ENCODE measurements around the gene PLPPR1.
"Not testable (repeated sequence)": the region's sequence is repeated elsewhere in the genome, so short reads cannot be mapped to it uniquely, and the experiment has no call there.

PLPPR1 gene

DNA sequence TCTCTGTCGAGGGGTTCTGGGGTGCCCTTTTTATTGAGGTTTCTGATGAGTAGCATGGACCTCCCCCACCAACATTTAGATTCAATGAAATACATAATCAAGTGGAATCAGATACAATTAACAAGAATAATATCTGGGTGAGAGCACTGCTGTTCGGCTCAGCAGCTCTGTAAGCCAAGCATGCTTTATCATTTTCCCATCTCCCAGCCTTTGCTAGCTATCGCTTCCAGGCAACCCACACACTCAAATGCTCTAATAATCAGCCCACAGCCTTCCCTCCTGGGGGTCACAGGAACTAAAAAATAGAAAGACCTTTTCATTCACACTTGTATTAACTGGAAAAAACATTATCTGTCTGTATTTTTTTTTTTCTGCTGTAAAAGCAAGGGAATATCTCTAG lies 8.9 kb downstream of the PLPPR1 start:
- Histone ChIP-seq H3K36me3 (ENCODE audit: insufficient read depth, low read length) (no peaks in the 10 kb centered on the region), H2AFZ (ENCODE audit: low read length) (no peak overlapping the region), H3K9me2 (ENCODE audit: low read depth, low read length) (no peaks in the 10 kb centered on the region), H3K9ac (ENCODE audit: low read length) (no peak overlapping the region), H3K27ac (ENCODE audit: low read depth, low read length, poor library complexity, severe bottlenecking) (no peak overlapping the region), H3K4me3 (ENCODE audit: low read depth, low read length, poor library complexity, severe bottlenecking) (no peak overlapping the region), H3K79me2 (ENCODE audit: insufficient read depth, low read length) (no peaks in the 10 kb centered on the region), H3F3A (ENCODE audit: insufficient read depth, low read length) (no peaks in the 10 kb centered on the region), H3K4me2 (ENCODE audit: low read length) (no peak overlapping the region), H4K20me1 (ENCODE audit: insufficient read depth, low read length) (no peaks in the 10 kb centered on the region), H3K9me3 (ENCODE audit: low read length) (no peaks in the 10 kb centered on the region), H3K4me1 (ENCODE audit: insufficient read depth, low read length, severe bottlenecking) (no peaks in the 10 kb centered on the region), H3K27me3 (ENCODE audit: insufficient read depth, low read length) (no peaks in the 10 kb centered on the region)
- TF ChIP-seq EZH2 (IDR thresholded peaks at IDR 0.05; ENCODE audit: borderline replicate concordance, low read length): no peak
- TF ChIP-seq, protein P1, sequence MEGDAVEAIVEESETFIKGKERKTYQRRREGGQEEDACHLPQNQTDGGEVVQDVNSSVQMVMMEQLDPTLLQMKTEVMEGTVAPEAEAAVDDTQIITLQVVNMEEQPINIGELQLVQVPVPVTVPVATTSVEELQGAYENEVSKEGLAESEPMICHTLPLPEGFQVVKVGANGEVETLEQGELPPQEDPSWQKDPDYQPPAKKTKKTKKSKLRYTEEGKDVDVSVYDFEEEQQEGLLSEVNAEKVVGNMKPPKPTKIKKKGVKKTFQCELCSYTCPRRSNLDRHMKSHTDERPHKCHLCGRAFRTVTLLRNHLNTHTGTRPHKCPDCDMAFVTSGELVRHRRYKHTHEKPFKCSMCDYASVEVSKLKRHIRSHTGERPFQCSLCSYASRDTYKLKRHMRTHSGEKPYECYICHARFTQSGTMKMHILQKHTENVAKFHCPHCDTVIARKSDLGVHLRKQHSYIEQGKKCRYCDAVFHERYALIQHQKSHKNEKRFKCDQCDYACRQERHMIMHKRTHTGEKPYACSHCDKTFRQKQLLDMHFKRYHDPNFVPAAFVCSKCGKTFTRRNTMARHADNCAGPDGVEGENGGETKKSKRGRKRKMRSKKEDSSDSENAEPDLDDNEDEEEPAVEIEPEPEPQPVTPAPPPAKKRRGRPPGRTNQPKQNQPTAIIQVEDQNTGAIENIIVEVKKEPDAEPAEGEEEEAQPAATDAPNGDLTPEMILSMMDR (IDR thresholded peaks at IDR 0.05; ENCODE audit: low read length): no peak

DNA sequence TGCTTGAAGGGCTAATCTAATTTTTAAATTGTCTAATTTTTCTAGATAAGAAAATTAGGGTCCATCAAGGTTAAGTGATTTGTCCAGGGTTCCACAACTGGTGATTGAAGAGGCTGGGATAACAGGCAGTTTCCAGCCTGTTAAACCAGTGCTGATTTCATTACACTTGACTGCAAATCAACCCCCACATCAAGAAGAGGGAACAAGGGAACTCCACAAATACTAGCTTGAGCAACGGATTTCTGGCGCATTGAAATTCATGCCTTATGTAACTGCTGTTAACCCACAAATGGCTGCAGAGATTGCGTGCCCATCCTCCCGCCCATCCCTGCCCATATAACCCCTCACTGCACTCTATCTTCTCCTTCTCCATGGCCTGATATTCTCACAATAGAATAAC lies 10.0 kb downstream of the PLPPR1 start:
- Histone ChIP-seq H3K4me1 (ENCODE audit: insufficient read depth, low read length, severe bottlenecking) (no peaks in the 10 kb centered on the region), H3K27me3 (ENCODE audit: insufficient read depth, low read length) (no peaks in the 10 kb centered on the region), H3K27ac (ENCODE audit: low read depth, low read length, poor library complexity, severe bottlenecking) (no peak overlapping the region), H3K36me3 (ENCODE audit: insufficient read depth, low read length) (no peaks in the 10 kb centered on the region), H2AFZ (ENCODE audit: low read length) (no peak overlapping the region), H3K4me3 (ENCODE audit: low read depth, low read length, poor library complexity, severe bottlenecking) (no peak overlapping the region), H3K79me2 (ENCODE audit: insufficient read depth, low read length) (no peaks in the 10 kb centered on the region), H3K9ac (ENCODE audit: low read length) (no peak overlapping the region), H3K9me2 (ENCODE audit: low read depth, low read length) (no peaks in the 10 kb centered on the region), H3F3A (ENCODE audit: insufficient read depth, low read length) (no peaks in the 10 kb centered on the region), H3K4me2 (ENCODE audit: low read length) (no peak overlapping the region), H3K9me3 (ENCODE audit: low read length) (no peaks in the 10 kb centered on the region), H4K20me1 (ENCODE audit: insufficient read depth, low read length) (no peaks in the 10 kb centered on the region)
- TF ChIP-seq, protein P1 (IDR thresholded peaks at IDR 0.05; ENCODE audit: low read length): no peak
- TF ChIP-seq EZH2 (IDR thresholded peaks at IDR 0.05; ENCODE audit: borderline replicate concordance, low read length): no peak

DNA sequence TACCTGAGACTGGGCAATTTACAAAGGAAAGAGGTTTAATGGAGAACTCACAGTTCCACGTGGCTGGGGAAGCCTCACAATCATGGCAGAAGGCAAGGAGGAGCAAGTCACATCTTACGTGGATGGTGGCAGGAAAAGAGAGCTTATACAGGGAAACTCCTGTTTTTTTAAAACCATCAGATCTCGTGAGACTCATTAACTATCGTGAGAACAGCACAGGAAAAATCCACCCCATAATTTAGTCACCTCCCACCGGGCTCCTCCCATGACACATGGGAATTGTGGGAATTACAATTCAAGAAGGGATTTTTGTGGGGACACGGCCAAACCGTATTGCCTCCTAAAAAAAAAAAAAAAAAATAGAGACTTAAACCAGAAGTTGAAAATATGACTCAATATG lies 11.1 kb downstream of the PLPPR1 start:
- not testable (repeated sequence) for H3K27ac ChIP-seq (ENCODE audit: low read depth, low read length, poor library complexity, severe bottlenecking); H4K20me1 ChIP-seq (ENCODE audit: insufficient read depth, low read length); H3K9me3 ChIP-seq (ENCODE audit: low read length); H3F3A ChIP-seq (ENCODE audit: insufficient read depth, low read length); H3K4me2 ChIP-seq (ENCODE audit: low read length); H3K9ac ChIP-seq (ENCODE audit: low read length); H3K36me3 ChIP-seq (ENCODE audit: insufficient read depth, low read length); H3K9me2 ChIP-seq (ENCODE audit: low read depth, low read length); H3K4me1 ChIP-seq (ENCODE audit: insufficient read depth, low read length, severe bottlenecking); H2AFZ ChIP-seq (ENCODE audit: low read length); H3K27me3 ChIP-seq (ENCODE audit: insufficient read depth, low read length); H3K79me2 ChIP-seq (ENCODE audit: insufficient read depth, low read length); H3K4me3 ChIP-seq (ENCODE audit: low read depth, low read length, poor library complexity, severe bottlenecking)

DNA sequence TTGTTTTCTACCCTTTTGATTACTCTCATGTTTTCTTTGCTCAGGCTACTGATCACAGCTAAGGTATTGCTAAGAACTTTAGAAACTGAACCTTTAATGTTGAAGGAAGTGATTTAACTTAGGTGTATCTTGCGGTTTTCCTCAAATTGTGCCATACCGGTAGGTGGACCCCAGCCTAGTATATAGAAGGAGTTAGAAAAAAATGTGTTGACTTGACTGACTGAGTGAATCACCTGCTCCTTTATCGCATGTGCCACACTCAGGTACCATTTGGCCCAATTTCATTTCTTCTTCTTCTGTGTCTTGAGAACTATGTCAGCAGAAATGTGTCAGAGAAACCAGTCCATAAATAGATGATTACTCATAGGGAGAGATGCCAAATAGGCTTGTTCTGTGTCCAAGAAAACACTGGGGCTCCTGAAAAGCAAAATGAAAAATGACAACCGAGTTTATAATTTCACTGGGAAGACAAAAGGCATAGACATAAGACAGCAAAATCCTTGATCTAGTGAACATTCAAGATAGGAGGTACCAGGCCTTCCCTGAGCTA lies 19.4 kb downstream of the PLPPR1 start:
- no peak for TF ChIP-seq EZH2 (IDR thresholded peaks at IDR 0.05; ENCODE audit: borderline replicate concordance, low read length)
- TF ChIP-seq, protein P1 (IDR thresholded peaks at IDR 0.05; ENCODE audit: low read length): no peak
- Histone ChIP-seq H3K27me3 (ENCODE audit: insufficient read depth, low read length) (no peaks in the 10 kb centered on the region), H3K27ac (ENCODE audit: low read depth, low read length, poor library complexity, severe bottlenecking) (no peak overlapping the region), H3K79me2 (ENCODE audit: insufficient read depth, low read length) (no peaks in the 10 kb centered on the region), H3K9me2 (ENCODE audit: low read depth, low read length) (no peaks in the 10 kb centered on the region), H3K4me3 (ENCODE audit: low read depth, low read length, poor library complexity, severe bottlenecking) (no peak overlapping the region), H3K9ac (ENCODE audit: low read length) (no peak overlapping the region), H3K36me3 (ENCODE audit: insufficient read depth, low read length) (no peaks in the 10 kb centered on the region), H3K4me2 (ENCODE audit: low read length) (no peak overlapping the region), H2AFZ (ENCODE audit: low read length) (no peak overlapping the region), H3K9me3 (ENCODE audit: low read length) (no peaks in the 10 kb centered on the region), H3F3A (ENCODE audit: insufficient read depth, low read length) (no peaks in the 10 kb centered on the region), H3K4me1 (ENCODE audit: insufficient read depth, low read length, severe bottlenecking) (no peaks in the 10 kb centered on the region), H4K20me1 (ENCODE audit: insufficient read depth, low read length) (no peaks in the 10 kb centered on the region)

Measured in OCI-LY1 (cell line).